GM11168 (cell line): ENCODE measurements around the gene PCGF5.
"Not testable (repeated sequence)": the region's sequence is repeated elsewhere in the genome, so short reads cannot be mapped to it uniquely, and the experiment has no call there.

Experiments used
- in situ Hi-C: fragments of 300-500 bp; cut with MboI; formaldehyde crosslinking; loops from one replicate; pipeline ENCODE4 v1.12.0; 2022; ENCODE audit warnings: low sequenced_read_pairs; ENCODE audit not compliant: unreplicated experiment

PCGF5 gene

GRCh38 chr10:91220194-91220953 lies at the start of gene PCGF5:
PCGF5 (plus strand) TSS chr10:91220663; CDS start chr10:91222872, 2,209 bp downstream.
- in situ Hi-C loops: no loop called here

- in situ Hi-C loops: no loop called here
Measured at GRCh38 chr10:91171485-91171884, 49.0 kb upstream of the PCGF5 start.

GRCh38 chr10:91172348-91172747 lies 48.1 kb upstream of the PCGF5 start:
- in situ Hi-C loops: no loop called here

- in situ Hi-C loops: no loop called here
Measured at GRCh38 chr10:91185239-91185875, 35.1 kb upstream of the PCGF5 start.

GRCh38 chr10:91187156-91187555 lies 33.3 kb upstream of the PCGF5 start:
- in situ Hi-C loops: no loop called here

- in situ Hi-C loops: not testable (repeated sequence)
Measured at GRCh38 chr10:91188010-91188409, 32.5 kb upstream of the PCGF5 start.

- in situ Hi-C loops: no loop called here
Measured at GRCh38 chr10:91188889-91189288, 31.6 kb upstream of the PCGF5 start.

GRCh38 chr10:91190388-91190870 lies 30.0 kb upstream of the PCGF5 start:
- in situ Hi-C loops: no loop called here

GRCh38 chr10:91190876-91191583 lies 29.4 kb upstream of the PCGF5 start:
- in situ Hi-C loops: no loop called here

GRCh38 chr10:91191584-91191919 lies 28.9 kb upstream of the PCGF5 start:
- in situ Hi-C loops: no loop called here

GRCh38 chr10:91194497-91195179 lies 25.8 kb upstream of the PCGF5 start:
- in situ Hi-C loops: no loop called here

- in situ Hi-C loops: no loop called here
Measured at GRCh38 chr10:91196268-91197048, 24.0 kb upstream of the PCGF5 start.

GRCh38 chr10:91197127-91197526 lies 23.3 kb upstream of the PCGF5 start:
- in situ Hi-C loops: no loop called here

GRCh38 chr10:91198781-91199180 lies 21.7 kb upstream of the PCGF5 start:
- in situ Hi-C loops: no loop called here

GRCh38 chr10:91200314-91201212 lies 19.9 kb upstream of the PCGF5 start:
- in situ Hi-C loops: no loop called here

- in situ Hi-C loops: no loop called here
Measured at GRCh38 chr10:91201213-91201996, 19.1 kb upstream of the PCGF5 start.

- in situ Hi-C loops: no loop called here
Measured at GRCh38 chr10:91206427-91206826, 14.0 kb upstream of the PCGF5 start.

- in situ Hi-C loops: no loop called here
Measured at GRCh38 chr10:91206837-91207474, 13.5 kb upstream of the PCGF5 start.
